Measurements from ENCODE around the gene KPNA1. TPM values are rescaled to one million over a fixed set of nuclear protein-coding genes. Genes with fewer than 3 reads are reported as not detected.
"Not testable (repeated sequence)": the region's sequence is repeated elsewhere in the genome, so short reads cannot be mapped to it uniquely, and the experiment has no call there.

Gene KPNA1
- polyA plus RNA-seq, 1 donor = 49.2 TPM

DNA sequence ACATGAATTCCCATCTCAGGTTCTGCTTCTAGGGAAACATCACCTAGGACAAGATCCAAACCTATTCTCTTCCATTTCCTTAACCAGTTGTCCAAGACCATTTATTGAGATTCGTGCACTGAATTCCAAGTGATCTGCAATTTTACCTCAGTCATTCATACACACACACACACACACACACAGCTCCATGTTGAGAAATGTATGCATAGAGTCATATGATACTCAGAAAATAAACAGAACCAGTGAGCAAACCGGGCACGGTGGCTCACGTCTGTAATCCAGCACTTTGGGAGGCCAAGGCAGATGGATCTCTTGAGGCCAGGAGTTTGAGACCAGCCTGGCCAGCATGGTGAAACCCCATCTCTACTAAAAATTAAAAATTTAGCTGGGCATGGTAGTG is 6.1 kb upstream of the KPNA1 start:
- no peak for DNase-seq (ENCODE audit: low read depth)

DNA sequence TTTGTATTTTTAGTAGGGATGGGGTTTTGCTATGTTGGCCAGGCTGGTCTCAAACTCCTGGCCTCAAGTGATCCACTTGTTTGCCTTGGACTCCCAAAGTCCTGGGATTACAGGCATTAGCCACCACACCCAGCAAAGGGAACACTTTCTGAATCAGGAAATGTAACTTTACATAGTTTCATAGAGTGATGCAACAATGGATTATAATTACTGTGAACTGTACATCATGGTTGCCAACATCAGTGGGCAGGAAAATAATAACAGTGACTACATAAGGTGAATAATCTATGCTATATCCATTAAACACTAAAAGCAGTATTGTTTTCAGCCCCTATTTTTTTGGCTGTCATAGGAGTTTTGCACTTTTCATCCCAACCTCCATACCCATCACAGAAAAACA is 5.0 kb upstream of the KPNA1 start:
- DNase-seq (ENCODE audit: low read depth) = no peak

DNA sequence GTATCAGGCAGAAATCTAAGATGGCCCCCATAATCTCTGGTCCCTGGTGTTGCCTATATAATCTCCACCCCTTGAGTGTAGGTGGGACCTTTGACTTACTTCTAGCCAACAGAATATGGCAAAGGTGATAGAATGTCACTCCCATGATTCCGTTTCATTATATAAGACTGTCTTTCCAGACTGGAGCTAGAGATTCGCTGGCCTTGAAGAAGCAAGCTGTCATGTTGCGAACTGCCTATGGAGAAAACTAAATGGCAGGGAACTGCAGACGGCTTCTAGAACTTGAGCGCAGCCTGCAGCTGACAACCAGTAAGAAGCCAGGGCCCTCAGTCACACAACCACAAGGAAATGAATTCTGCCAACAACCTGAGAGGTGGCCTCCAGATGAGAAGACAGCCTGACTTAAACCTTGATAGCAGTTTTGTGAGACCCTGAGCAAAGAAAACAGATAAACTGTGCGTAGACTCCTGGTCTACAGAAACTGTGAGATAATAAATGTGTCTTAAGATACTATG is 2.2 kb upstream of the KPNA1 start:
- no peak for DNase-seq (ENCODE audit: low read depth)

DNA sequence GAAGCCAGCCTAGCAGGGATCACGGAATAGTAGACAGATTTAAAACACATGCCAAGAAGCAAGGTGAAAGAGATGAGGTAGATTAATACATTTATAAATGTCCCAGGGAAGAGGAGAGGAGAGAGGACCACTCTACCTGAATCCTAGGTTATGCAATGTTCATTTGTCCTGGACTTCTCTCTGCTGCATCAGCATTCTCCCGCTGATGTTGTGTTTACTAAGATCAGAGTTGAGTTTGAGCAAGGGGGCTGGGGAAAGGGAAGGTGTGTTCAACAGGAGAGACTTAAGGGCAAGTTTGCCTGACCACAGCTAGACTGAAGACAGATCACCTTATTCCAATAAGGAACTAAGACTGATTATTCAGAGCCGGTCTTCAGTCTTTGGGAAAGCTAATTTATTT is 1.1 kb upstream of the KPNA1 start:
- no peak for DNase-seq (ENCODE audit: low read depth)

DNA sequence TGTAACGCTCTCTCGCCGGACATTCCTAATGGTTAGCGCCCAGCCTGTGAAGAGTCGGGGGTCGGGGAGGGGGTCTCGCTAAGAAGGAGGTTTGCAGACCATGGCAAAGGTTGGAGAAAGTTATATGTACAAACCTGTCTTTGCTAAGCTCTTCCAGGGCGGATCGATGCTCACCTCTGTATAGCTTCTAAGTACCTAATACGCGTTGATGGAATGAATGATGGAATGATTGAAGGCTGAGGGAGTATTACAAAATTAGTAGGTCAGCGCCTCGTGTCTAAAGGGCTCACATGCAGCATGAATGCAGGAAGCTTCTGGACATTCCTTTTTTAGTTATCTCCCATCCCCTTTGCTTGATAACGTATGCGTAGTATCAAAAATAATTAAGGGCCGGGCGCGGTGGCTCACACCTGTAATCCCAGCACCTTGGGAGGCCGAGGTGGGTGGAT is 305 bp upstream of the KPNA1 start:
- no peak for DNase-seq (ENCODE audit: low read depth)

DNA sequence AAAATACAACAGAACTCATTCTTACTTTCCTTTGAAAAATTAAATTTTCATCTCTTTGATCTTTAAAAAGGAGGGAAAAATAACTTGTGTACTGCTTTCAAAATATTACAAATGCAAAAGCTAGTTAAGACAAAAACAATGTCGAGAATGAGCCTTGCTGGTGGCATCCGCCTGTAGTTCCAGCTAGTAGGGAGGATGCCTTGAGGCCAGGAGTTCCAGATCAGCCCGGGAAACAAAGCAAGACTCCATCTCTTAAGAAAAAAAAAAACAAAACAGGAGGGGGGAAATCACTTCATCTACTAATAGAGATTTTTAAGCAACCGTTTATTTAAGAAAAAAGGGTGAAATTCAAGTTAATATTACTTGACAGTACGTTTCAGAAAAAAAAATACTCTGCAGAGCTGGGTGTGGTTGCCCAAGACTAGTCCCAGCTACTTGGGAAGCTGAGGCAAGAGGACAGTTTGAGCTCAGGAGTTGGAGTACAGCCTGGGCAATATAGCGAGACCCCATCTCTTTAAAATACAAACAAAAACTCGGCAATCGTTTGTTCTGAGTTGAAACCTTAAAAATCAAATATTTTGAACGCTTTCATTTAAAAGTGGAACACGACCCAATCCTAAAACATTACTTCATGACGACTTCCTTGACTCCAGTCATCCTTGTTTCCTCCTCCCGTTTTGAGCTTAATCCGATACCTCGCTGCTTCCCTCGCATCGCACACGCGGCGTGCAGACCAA is 1.2 kb downstream of the KPNA1 start:
- no peak for DNase-seq (ENCODE audit: low read depth)

DNA sequence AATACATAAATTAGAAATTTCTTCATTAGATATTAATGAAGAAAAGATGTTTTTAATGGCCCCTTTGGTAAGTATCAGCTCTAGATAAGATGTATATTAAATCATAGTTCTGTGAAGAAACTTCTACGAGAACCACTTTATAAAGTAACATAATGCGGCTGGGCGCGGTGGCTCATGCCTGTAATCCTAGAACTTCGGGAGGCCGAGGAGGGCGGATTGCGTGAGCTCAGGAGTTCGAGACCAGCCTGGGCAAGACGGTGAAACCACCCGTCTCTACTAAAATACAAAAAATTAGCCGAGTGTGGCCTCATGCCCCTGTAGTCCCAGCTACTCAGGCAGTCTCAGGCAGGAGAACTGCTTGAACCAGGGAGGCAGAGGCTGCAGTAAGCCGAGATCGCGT is 2.5 kb downstream of the KPNA1 start:
- DNase-seq (ENCODE audit: low read depth) = no peak

DNA sequence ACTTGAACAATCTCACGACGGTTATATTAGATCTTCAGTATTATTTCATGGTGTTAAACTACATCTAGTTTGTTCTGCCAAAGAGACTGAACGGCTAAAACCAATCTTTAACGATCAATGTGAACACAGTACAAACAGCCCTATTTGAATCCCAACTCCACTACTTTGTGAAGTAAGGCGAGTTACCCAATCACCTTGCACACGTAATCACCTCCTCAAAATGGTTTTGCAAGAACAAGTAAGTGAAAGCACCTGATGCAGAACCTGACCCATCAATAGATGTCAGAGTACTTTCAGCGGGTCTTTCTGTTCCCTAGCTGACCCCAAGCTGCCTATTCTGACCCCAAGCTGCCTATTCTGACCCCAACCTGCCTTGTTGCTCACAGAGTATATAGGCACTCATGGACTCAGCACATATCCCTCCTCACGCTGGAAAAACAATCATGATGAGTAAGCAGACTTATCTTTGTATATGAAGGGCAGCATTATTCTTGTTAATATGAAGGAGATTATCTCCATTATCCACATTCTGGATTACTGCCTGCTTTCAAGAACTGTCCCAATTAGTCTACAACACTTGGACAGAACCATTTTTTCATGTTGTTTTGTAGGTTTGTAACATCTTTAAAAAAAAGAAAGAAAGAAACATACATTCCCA is 3.7 kb downstream of the KPNA1 start:
- no peak for DNase-seq (ENCODE audit: low read depth)

DNA sequence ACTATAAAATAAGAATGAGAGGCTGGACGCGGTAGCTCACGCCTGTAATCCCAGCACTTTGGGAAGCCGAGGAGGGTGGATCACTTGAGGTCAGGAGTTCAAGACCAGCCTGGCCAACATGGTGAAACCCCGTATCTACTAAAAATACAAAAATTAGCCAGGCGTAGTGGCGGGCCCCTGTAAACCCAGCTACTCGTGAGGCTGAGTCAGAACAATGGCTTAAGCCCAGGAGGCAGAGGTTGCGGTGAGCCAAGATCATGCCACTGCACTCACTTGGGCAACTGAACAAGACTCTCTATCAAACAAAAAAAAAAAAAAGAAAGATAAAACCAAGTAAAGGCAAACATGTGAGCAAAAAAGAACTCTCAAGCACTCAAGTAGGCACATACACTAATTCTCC is 5.8 kb downstream of the KPNA1 start:
- not testable (repeated sequence) for DNase-seq (ENCODE audit: low read depth)

DNA sequence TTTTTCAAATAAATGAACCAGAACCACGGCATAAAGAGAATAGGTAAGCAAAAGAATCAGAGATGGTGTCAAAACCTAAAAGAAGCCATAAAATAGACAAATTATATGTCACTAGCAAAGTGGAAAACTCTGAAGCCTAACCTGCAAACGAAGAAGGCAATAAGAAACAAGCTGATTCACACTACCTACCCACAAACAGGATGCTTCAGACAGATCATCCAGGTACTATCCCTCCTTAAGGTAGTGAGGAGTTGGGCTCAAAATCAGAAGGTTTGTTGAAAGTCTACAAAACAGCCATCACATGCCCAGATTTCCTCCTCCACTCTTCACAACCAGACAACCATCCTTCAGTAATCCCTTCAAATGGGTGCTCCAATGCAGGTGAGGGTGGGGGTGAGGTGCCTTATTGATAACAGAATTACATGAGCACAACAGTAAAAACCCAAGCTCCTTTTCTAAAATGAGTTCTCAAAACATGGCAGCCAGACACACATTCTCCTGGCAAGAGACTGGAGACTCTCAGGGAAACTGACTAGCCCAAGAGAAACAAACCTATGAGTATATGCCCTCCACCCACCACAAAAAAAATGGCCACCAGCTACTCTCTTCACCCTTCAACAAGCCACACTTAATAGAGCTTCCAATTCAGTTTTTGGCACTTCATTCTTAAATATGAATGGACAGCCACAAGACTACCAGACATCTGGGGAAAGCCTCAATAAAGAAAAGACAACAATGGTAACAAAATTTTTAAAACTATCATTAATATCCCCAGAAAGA is 6.4 kb downstream of the KPNA1 start:
- DNase-seq (ENCODE audit: low read depth) = no peak

DNA sequence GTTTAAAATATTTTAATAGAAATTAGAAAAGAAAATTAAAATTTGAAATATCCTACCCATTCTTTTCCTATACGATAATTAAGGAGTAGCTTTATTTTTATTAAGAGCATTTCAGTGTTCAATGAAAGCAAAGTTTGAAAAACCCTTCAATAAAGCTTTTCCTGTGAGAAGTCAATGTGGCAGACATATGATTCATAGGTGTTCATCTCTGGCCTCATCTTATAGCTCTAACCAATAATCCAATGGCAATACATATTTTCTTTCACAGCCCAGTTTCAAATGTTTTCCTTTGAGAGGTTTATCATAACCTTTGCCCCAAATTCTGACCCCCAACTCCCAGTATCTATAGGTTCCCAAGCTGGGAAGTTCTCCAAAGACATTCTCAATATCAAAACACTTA is 8.3 kb downstream of the KPNA1 start:
- no peak for DNase-seq (ENCODE audit: low read depth)

DNA sequence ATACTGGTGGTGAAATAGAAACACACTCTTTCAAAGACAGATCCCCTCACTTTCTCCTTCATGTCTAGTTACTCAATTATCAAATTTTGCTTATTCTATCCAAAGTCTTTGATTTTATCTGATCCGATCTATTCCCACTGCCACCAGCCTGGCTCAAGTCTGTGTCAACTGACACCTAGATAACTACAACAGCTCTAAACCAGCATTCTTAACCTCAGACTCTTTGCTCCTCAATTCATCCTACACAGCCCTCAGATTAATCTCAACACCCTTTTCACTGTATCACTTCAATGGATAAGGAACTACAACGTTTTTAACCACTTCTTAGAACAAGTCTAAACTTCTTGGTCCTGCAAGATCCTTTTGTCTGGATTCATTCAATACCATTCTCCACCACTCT is 9.1 kb downstream of the KPNA1 start:
- DNase-seq (ENCODE audit: low read depth) = no peak

DNA sequence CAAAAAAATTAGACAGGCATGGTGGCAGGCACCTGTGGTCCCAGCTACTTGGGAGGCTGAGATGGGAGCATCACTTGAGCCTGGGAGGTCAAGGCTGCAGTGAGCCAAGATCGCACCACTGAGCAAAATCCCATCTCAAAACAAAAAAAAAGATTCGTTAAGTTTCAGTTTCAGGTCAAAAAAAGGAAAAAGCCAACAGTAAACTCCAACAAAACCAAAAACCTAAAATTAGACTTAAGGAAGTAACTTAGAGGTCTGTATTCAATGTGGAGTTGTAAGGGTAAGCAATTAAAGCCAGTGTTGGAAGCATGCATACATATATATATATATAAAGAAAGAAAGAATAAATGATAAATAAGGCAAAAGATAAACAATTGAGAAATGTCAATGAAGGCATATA is 11.8 kb downstream of the KPNA1 start:
- no peak for DNase-seq (ENCODE audit: low read depth)

DNA sequence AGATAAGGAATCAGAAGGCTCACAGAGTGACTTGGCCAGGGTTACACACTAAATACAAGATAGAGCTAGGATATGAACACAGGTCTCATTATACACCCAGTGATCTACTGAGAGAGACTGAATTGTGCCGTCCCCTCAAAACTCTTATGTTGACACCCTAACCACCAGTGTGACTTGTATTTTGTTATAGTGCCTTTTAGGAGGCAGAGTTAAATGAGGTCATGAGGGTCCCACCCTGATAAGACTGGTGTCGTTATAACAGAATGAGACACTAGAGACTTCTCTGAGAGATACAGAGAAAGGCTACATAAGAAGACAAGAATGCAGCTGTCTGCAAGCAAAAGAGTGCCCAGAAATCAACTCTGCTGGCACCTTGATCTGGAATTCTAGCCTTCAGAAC is 12.6 kb downstream of the KPNA1 start:
- no peak for DNase-seq (ENCODE audit: low read depth)

DNA sequence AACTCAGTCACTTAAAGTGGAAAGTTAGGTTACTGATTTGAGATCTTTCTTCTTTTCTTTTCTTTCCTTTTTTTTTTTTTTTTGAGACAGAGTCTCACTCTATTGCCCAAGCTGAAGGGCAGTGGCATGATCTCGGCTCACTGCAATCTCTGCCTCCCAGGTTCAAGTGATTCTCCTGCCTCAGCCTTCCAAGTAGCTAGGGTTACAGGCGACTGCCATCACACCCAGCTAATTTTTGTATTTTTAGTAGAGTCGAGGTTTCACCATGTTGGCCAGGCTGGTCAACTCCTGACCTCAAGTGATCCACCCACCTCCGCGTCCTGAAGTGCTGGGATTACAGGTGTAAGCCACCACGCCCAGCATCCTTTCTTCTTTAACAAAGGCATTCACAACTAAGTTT is 13.8 kb downstream of the KPNA1 start:
- DNase-seq (ENCODE audit: low read depth) = not testable (repeated sequence)

DNA sequence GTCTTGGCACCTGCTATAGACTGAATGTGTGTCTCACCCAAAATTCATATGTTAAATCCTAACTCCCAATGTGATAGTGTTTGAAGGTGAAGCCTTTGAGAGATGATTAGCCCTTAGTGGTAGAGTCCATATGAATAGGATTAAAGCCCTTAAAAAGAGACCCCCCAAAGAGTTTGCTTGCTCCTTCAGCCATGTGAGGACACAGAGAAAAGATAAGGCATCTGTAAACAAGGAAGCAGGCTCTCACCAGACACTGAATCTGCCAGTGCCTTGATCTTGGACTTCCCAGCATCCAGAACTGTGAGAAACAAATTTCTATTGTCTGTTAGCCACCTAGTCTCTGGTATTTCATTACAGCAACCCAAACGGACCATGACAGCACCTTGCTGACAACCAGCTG is 16.6 kb downstream of the KPNA1 start:
- no peak for DNase-seq (ENCODE audit: low read depth)

DNA sequence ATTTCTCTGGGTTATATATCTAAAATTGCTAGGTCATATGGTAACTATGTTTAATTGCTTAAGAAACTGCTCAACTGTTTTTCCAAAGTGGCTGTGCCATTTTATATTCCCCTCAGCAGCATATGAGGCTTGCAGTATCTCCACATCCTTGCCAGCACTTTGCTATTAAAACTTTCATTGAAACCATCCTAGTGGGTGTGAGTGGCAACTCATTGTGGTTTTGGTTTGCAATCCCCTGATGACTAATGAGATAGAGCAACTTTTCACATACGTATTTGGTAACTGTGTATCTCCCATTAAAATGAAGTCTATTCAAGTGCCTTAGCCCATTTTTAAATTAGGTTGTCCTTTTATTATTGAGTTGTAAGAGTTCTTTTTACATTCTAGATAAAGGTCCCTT is 17.3 kb downstream of the KPNA1 start:
- no peak for DNase-seq (ENCODE audit: low read depth)

DNA sequence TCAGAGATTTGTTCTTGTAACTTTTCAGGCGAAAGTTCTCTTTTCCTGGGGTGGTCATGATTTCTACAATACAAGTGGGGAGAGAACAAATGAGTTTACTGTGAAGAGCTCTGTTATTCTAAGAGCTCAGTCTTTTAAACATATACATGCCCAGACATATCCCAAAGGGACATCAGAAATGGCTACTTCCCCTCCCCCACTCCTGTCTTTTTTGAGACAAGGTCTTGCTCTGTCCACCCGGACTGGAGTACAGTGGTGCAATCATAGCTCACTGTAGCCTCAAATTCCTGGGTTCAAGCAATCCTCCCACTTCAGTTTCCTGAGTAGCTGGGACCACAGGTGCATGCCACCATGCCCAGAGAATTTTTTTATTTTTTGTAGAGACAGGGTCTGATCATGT is 18.2 kb downstream of the KPNA1 start:
- no peak for DNase-seq (ENCODE audit: low read depth)

DNA sequence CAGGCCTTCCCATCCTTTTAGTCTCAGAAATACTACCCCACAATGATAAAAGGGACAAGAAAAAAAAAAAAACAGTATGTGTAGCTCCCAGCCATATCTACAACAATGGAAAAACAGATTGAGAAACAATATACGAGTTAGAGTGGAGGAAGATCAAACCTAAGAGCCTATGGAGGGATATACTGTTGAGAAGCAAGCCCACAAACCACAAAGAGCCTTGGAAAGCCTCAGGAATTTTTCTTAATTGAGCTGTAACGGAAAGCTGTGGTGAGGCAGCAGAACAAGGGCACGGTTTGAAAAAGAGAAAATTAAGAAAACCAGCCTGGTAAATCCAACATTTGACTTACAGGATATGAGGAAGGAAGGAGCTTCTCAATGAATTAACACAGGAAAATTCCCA is 21.4 kb downstream of the KPNA1 start:
- no peak for DNase-seq (ENCODE audit: low read depth)

DNA sequence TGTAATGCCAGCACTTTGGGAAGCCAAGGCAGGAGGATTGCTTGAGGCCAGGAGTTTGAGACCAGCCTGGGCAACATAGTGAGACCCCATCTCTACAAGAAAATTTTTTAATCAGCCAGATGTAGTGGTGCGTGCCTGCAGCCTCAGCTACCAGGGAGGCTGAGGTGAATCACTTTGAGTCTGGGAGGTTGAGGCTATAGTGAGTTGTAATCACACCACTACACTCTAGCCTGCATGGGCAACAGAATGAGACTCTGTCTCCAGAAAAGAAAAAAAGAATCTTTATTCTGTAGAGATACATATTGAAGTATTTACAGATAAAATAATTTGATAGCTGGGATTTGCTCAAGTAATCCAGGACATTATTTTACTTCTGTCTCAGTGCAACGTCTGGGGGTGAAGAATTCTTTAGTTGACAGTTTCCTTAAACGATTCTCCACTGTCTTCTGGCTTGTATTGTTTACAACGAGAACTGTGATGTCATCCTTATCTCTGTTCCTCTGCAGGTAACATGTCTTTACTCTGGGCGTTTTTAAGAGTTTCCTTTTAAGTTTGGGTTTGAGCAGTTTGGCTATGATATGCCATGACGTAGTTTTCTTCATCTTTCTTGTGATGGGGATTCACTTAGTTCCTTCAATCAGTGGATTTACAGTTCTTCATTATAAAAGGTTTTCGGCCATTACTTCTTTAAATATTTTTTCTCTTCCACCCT is 26.3 kb downstream of the KPNA1 start:
- DNase-seq (ENCODE audit: low read depth) = no peak

DNA sequence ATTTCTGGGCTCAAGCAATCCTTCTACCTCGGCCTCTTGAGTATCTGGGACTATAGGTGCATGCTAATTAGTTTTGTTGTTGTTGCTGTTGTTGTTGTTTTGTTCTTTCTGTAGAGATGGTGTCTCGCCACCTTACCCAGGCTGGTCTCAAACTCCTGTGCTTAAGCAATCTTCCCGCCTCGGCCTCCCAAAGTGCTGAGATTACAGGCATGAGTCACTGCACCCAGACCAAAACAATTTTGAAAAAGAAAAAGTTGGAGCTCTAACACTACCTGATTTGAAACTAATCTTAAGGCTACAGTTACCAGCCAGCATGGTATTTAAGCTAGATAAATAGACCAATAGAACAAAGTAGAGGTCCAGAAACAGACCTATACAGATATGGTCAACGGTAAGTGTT is 29.8 kb downstream of the KPNA1 start:
- no peak for DNase-seq (ENCODE audit: low read depth)

DNA sequence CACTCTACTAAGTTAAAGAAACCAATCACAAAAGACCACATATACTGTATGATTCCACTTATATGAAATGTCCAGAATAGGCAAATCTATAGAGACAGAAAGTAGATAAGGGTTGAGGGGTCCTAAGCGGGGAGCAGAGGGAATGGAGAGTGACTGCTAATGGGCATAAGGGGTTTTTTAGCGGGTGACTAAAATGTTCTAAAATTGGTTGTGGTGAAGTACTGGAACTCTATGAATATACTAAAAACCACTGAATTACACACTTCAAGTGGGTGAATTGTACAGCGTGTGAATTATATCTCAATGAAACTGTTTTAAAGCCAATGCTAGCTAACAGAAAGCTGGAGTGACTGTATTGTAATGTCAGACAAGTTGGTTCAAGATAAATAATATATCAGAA is 33.3 kb downstream of the KPNA1 start:
- DNase-seq (ENCODE audit: low read depth) = no peak

Measured in forelimb muscle (tissue), 1 donor.